CD4-positive, alpha-beta T cell treated with Interleukin-17A for 1 hour (primary cell): Measurements from ENCODE around the gene RBBP5.

Source experiments
- DNase-seq: peaks from one replicate; pipeline ENCODE4 v3.0.0-alpha.2; 2020

The RBBP5 gene

DNA sequence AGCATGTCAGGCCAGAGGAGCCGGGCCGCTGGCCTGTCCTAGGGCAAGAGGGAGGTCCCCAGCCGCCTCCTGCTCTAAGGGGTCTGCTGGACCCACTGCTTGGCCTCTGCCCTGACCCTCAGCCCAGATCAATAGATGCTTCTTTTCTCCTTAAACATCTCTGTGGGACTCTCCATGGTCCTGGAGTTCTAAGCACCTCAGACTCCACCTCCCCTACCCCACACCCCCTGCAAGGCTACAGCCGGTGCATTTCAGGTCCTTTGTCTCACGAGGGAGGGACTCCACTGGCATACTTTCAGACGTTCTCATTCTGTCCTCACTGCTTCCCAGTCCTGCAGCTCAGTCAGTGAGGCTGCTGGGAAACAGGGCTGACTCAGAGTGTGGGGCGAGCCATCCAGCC lies 67.8 kb downstream of the RBBP5 start:
- no peak for DNase-seq

DNA sequence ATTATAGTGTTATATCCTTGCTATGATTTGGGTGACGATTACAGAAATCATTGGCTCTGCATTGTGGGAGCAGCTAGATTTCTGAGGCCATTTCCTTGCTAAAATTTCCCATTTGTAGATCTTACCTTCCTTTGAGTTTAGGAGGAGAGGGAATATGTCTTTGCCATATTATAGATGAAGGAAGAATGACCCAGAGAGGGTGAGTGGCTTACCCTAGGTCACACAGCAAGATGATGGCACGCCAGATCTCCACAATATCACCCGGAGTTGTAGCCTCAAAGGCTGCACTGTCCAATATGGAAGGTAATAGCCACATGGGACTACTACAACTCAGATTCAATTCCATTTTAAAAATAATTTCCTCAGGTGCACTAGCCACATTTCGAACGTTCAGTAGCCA lies 68.5 kb downstream of the RBBP5 start:
- no peak for DNase-seq

DNA sequence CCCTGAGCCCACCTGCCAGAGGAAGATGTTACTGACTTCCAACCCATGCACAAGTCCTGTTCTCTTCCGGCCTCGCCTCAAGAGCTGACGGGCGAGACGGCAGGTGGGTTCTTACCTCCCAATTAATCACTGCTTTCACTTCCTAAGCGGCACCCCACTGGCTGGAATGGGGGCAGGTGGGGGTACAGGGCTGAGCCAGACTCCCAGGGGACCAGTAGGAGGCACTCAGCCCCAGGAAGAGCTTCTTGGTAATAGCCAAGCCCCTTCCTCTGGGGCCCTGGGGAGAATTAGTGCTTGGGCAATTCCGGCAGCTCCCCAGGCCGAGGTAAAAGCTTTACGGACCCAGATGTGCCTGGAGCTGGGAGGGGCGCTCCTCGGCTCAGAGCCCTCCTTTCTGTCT lies 69.1 kb downstream of the RBBP5 start:
- no peak for DNase-seq

DNA sequence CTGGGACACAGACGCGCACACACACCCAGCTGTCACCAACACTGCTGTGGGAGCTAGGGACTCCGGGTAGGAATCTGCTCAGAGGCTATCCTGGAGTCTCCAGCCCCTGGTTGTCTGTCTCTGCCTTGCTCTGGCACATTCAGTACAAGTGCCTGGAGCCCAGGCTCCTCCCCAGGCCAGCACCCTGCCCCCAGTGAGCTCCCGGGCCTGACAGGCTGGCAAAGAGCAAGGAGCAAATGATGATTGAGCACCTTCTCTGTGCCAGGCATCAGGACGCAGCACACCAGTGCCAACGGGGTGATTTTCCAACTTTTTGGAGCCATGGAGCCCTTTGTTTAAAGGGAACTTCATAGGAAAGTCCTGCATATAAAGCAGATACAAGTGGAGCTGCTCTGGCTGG lies 72.3 kb downstream of the RBBP5 start:
- no peak for DNase-seq

DNA sequence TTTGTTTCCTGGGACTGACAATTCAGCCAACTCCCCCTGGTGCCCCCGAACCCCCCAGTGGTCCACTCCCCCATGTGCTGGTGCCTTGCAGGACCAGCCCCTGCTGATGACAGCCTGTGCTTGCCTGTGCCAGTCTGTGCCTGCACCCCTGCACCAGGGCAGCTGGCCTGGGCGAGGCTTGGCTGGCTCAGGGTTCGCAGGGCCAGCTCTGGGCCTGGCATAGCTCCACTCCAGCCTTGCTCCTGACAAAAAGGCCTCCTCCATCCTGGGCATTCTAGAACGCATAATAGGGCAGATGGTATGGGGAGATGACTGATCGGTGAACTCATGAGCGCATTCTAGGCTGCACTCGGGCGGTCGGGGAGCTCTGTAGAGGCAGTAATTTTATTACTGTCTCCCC lies 73.4 kb downstream of the RBBP5 start:
- DNase-seq = no peak

DNA sequence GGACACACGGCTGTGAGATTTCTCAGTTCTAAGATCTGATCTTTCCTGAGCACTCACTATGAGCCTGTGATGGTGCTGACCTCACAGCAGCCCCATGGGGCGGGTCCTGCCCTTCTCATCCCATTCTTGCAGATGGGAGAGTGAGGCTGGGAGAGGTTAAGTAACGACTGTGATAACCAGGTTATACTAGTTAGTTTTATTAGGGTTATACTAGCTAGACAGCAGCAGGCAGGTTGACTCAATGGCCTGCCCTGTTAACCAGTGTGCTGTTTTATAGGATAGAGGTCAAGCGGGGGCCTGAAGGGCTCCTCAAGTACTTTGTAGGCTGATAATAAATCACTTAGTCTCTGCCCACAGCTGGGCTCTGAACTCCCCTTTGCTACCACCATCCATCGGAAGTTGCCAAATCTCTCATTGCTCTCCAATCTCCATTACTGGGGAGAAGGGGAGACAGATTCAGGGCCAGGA lies 74.0 kb downstream of the RBBP5 start:
- DNase-seq = no peak

DNA sequence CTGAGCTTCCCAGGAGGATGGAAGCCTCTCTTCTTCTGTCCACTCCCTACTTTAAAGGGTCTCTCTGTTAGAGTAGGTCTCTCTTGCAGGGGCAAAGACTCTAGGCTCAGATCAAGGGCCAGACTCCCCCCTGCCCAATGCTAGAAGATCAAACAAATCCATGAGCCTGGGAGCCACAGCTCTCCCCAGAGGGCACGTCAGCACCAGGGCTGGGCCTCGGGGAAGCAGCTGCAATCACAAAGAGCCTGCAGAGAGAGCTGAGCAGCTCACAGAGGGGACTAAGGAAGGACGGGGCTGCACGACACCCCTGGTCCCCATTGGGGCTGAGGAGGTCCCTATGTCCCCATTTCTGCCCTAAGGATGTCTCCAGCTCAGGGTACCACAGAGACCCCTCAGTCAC lies 74.9 kb downstream of the RBBP5 start:
- DNase-seq = no peak

DNA sequence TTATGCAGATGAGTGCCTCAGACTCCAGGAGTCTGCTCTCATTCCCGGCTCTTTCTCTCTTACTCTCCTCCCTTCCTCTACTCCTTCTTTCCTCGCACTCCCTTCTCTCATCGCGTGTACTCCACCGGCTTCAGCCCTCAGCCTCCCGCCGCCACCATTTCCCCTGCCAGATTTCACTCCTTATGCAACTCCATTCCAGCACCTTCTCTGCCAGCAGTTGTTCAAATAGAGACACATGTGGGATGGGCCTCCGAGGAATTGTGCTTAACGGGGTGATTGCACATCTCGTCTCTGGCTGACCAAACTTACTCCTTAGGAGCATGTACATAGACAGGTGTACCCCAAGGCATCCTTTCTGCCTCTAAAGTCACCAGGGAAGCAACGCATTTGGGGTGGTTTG lies 76.6 kb downstream of the RBBP5 start:
- DNase-seq = no peak

DNA sequence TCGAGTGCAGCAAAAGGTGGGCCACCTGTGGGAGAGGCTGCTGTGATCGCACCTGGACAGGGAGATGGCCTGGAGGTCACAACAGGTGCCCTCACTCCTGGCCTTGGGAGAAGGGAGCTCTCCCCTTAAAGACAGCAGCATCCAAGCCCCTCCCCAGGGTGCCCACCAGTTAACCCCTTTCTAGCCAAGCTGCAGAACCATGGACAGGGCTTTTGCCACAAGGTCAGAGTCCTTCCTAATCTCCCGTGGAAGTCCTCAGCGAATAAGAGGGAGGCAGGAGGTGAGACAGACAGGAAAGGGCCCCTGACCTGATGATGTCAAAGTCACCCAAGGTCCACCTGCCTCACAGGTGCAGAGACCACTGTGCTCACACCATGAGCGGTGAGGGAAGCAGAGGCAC lies 77.0 kb downstream of the RBBP5 start:
- DNase-seq = no peak

DNA sequence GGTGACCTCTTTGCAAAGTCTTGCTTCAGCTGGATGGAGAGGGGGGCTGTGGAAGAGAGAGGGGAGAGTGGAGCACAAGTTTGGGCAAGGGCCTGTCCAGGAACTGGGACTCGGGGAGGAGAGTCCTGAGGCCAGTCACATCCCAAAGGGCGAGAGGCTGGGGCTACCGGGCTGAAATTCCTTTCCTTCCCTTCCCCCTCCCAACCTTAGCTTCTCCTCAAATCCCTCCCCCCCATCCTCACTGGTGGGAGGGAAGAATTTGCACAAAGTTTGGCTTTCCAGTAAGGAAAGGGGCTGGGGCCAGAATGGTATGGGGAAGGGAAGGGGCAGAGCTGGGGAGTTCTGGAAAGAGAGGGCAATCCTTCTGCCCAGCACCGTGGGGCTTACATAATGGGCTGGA lies 77.9 kb downstream of the RBBP5 start:
- no peak for DNase-seq

DNA sequence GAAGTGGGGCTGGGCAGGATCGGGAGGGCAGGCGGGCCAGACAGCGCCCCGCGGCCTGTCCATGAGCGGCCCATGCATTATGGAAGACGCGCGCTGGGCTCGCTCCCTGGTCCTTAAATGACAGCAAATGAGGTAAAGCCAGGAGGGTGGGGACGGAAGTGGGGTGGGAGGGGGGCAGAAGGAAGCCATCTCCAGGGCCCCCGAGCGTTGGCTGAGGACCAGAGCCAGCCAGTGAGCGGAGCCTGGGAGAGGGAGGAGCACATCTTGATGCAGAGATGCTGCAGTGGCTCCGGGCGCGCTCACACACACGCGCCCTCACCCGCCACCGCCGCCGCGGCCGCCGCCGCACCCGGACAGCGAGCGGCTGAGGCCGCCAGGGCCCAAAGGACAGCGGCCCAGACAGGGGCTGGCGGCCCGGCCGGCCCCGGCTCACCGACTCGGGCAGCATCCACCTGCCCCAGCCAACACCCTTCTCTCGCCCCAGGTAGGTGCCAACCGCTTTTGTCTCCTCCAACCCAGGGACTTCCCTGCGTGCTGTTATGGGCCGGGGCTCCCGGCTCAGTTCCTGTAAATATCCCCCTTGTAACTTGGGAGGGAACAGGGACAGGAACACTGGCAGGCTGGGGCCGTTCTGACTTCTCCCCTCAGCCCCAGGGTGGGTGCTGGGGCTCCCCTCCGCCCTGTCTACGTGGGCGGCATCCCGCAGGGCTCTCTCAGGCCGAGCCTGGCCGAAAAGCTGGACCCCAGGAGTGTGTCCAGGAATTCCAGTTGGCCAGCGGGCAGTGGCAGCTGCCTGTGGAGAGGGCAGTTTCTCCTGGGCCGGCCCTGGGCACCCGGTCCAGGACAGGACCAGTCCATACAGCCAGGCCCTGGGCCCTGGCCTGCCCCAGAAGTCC lies 78.6 kb downstream of the RBBP5 start, which contains the start of gene CNTN2:
CNTN2 (plus strand) TSS at position 302 of the 896 bp plus-strand sequence. CDS start 9,974 bp downstream, outside the sequence.
- DNase-seq = no peak

DNA sequence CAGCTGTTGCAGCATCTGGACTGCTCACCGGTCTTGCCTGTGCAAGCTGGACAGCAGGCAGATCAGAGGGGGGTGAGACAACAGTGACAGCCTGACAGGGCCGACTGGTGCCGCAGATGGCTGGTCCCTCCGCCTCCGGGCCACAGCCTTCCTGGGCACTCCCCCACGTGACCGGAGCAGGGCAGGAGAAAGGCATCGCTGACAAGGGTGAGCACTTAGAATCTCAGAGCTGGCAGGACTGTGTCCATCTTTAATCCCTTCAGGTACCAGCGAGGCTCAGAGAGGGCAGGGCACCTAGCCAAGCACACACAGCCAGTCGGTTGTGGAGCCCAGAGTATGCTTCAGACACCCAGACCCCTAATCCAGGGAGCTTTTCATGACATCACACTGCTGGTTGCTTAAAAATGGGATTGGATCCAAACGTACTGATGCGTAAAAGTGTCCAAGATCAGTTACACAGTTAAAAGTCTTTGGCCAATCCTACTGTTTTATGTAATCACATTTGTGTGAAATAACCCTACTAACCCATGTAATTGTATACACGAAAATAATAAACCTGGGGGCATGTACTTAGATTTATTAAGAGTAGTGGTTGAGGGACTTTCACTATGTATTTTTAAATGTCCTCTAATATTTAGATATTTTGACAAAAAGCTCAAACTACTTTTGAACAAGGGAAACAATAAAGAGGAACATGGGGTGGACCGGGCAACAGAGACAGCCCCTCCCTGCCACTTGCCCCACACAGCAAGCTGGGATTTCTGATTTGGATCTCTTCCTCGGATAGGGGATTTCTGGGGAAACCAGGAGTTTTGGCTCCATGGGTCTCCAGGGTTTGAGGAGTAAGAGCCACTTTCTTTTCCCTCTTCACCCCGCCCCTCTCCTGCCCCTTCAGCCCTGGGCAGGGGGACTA lies 79.5 kb downstream of the RBBP5 start:
- DNase-seq = no peak

DNA sequence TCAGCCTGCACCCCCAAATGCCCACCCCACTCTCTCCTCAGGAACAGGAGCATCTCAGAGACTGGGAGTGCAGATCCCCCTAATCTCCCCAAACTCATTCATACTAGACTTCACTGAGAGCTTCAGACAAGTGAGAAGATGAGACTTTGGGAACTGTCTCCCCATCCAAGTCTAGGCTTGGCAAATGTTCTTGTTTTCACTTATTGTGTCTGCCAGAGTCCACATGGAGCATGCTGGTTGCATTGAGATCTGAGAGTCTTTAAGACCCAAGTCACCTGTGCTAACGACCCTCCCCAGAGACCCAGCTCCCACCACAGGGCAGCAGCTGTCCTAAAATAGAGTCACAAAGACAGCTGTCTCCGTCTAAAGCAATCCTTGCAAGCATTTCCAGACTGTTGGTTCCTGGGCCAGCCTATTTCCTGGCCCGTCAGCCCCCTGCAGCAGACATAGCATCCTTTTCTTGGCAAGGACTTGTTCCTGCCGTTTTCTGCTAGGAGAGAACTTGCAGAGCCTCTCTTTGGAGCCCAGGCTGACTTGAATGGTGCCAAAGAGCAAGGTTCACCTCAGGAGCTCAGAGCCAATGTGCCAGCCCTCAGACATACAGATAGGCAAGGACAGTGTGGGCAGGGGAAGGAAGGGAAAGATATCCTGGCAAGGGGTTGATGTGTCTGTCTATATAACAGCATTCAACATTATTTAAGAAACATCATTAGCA lies 80.6 kb downstream of the RBBP5 start:
- DNase-seq = no peak

DNA sequence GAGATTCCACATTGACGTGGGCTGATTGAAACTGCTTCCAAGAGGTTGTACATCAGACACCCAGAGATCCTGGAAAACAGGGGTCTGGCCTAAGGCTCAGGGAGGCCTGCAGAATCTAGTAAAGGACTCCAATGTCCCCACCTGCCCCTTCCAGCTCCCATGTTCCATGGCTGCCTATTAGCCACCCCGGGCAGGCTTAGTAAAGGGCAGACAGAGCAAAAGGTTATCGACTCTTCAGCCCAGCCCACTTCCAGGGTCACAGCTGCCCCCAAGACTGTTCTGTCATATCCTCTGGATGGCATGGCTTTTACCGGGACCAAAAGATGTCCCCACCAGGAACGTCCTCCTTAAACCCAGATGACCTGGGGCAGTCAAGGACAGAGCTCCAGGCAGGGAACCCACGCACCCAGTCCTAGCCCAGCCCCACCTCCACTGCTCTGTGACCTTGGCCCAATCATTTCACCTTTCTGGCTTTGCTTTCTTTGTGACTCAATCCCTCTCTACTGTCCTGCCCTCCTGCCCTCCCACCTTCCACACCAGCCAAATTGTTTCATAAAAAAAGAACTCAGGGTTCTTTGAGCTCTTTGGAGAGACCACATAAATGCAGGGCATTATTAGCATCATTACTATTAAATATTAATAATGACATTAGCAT lies 83.5 kb downstream of the RBBP5 start:
- no peak for DNase-seq

DNA sequence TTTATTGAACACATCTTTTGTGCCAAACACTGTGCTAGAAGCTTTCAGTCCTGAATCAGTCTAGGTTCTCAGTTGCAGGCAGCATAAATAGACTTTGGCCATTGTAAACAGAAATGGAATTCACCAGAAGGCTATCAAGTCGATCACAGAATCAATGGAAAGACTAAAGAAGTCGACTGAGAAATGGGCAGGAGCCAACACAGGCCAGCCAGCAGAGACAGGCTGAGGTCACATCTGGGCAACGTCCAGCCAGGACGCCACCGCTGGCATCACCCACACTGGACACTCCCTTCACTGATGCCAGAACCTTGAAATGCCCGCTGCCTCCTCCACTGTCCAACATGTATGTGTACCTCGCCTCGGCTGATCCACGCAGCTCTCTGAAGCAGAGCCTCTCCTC lies 84.2 kb downstream of the RBBP5 start:
- no peak for DNase-seq
